Osteoblast (primary cell): ENCODE measurements around the gene CIB2. TPM values are rescaled to one million over a fixed set of nuclear protein-coding genes. Genes with fewer than 3 reads are reported as not detected.

Experiments
- DNase-seq: peaks from one replicate; pipeline ENCODE4 v3.0.0; 2011; ENCODE audit warnings: low spot score, mixed read lengths; ENCODE audit not compliant: insufficient read length; ENCODE audit errors: missing footprints
- H2AFZ ChIP-seq: 2 replicates; pipeline ENCODE4 v1.6.0; 2011; ENCODE audit warnings: mild to moderate bottlenecking, low read length
- H3K27ac ChIP-seq: 2 replicates; pipeline ENCODE4 v1.5.1; 2011; ENCODE audit warnings: mild to moderate bottlenecking, low read depth, low read length, moderate library complexity
- H3K27me3 ChIP-seq: 2 replicates; pipeline ENCODE4 v1.6.0; 2012; ENCODE audit warnings: mild to moderate bottlenecking, control low read depth, inconsistent platforms, low read length, moderate library complexity; ENCODE audit not compliant: insufficient read depth
- H3K36me3 ChIP-seq: 2 replicates; pipeline ENCODE4 v1.5.1; 2011; ENCODE audit warnings: mild to moderate bottlenecking, low read length, control low read depth, moderate library complexity; ENCODE audit not compliant: insufficient read depth
- H3K4me1 ChIP-seq: 2 replicates; pipeline ENCODE4 v1.5.1; 2011; ENCODE audit warnings: mild to moderate bottlenecking, low read length, control low read depth, moderate library complexity; ENCODE audit not compliant: insufficient read depth
- H3K4me2 ChIP-seq: 2 replicates; pipeline ENCODE4 v1.6.0; 2011; ENCODE audit warnings: mild to moderate bottlenecking, low read length; ENCODE audit not compliant: insufficient read depth
- H3K4me3 ChIP-seq: fragments of 200-600 bp; sonication (generic); 3 replicates; pipeline ENCODE4 v1.5.1; 2012; ENCODE audit warnings: mild to moderate bottlenecking, low read length, inconsistent platforms; ENCODE audit not compliant: insufficient read depth
- H3K79me2 ChIP-seq: 2 replicates; pipeline ENCODE4 v1.6.0; 2012; ENCODE audit warnings: mild to moderate bottlenecking, low read length, control low read depth, inconsistent platforms; ENCODE audit not compliant: insufficient read depth
- H3K9me3 ChIP-seq: 2 replicates; pipeline ENCODE4 v1.5.1; 2011; ENCODE audit warnings: low read depth, low read length, control low read depth
- H4K20me1 ChIP-seq: 2 replicates; pipeline ENCODE4 v1.6.0; 2012; ENCODE audit warnings: mild to moderate bottlenecking, low read length, control low read depth; ENCODE audit not compliant: insufficient read depth
- total RNA-seq: library from RNA; depleted of rRNA; stranded (reverse); fragments of >200 nt; gene quantifications from 2 replicates; pipeline ENCODE4 v1.2.3, GENCODE V29; 2012
- TF ChIP-seq, protein P1 (sequence below): IDR thresholded peaks from 2 replicates; pipeline ENCODE4 v1.5.1; 2011; ENCODE audit warnings: mild to moderate bottlenecking, low read depth, low read length, moderate library complexity; ENCODE audit errors: extremely low read depth

CIB2 gene
- total RNA-seq, 1 donor: 2.2 TPM

DNA sequence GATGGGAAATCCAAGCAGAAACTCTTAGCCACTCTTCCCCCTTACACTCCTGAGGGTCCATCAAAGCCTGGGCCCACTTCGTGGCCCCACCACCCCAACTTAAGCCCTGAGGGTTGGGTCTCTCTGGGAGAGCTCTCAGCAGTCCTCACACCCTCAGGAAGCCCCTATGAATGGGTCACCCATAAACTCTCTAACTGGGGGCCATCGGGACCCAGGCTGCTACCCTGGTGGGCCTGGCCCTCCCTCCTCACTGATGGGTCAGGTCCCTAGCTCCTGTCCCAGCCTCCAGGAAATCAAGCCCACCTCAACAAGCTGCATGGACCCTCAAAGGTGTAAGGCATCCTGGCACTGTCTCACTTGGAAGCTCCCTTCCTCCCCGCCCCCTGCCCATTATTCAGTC lies 19.5 kb downstream of the CIB2 start:
- Histone ChIP-seq H2AFZ (no peak overlapping the region), H3K27ac (no peak overlapping the region), H3K4me2 (no peak overlapping the region), H3K4me3 (no peak overlapping the region), H3K36me3 (no peaks in the 10 kb centered on the region), H3K27me3 (no peaks in the 10 kb centered on the region), H3K9me3 (no peaks in the 10 kb centered on the region), H4K20me1 (no peaks in the 10 kb centered on the region), H3K79me2 (no peaks in the 10 kb centered on the region), H3K4me1 (no peaks in the 10 kb centered on the region)
- DNase-seq: no peak
- TF ChIP-seq, protein P1, sequence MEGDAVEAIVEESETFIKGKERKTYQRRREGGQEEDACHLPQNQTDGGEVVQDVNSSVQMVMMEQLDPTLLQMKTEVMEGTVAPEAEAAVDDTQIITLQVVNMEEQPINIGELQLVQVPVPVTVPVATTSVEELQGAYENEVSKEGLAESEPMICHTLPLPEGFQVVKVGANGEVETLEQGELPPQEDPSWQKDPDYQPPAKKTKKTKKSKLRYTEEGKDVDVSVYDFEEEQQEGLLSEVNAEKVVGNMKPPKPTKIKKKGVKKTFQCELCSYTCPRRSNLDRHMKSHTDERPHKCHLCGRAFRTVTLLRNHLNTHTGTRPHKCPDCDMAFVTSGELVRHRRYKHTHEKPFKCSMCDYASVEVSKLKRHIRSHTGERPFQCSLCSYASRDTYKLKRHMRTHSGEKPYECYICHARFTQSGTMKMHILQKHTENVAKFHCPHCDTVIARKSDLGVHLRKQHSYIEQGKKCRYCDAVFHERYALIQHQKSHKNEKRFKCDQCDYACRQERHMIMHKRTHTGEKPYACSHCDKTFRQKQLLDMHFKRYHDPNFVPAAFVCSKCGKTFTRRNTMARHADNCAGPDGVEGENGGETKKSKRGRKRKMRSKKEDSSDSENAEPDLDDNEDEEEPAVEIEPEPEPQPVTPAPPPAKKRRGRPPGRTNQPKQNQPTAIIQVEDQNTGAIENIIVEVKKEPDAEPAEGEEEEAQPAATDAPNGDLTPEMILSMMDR: no peak

DNA sequence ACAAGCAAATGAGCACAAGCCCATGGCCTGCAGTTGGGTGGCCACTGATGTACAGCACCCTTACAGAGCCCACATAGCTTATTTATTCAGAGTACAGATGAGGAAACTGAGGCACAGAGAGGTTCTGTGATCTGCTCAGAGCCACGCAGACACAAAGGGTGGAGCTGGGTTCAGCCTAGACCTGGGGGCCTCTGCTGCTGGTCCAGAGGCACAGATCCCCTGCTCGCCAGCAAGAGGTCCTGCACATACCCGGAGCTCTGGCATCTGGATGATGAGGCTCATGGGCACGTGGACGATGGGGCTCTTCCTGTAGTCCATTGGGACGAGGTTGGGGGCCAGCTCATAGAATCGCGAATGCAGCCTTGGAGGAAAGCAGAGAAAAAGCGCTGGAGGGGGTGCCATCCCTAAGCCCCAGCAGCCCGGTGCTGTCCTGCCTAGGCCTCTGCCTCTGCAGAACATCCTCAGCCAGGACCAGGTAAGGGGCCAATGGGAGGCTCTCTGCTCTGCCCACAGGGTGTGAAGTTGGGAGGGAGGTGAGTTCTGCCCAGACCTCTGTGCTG lies 20.2 kb downstream of the CIB2 start:
- DNase-seq: no peak
- Histone ChIP-seq H3K36me3 (no peaks in the 10 kb centered on the region), H3K9me3 (no peaks in the 10 kb centered on the region), H3K79me2 (no peaks in the 10 kb centered on the region), H3K4me2 (no peak overlapping the region), H3K27ac (no peak overlapping the region), H3K27me3 (no peaks in the 10 kb centered on the region), H3K4me1 (peaks cover 2% of the 10 kb centered on the region), H2AFZ (no peak overlapping the region), H3K4me3 (no peak overlapping the region), H4K20me1 (no peaks in the 10 kb centered on the region)
- TF ChIP-seq, protein P1: no peak

DNA sequence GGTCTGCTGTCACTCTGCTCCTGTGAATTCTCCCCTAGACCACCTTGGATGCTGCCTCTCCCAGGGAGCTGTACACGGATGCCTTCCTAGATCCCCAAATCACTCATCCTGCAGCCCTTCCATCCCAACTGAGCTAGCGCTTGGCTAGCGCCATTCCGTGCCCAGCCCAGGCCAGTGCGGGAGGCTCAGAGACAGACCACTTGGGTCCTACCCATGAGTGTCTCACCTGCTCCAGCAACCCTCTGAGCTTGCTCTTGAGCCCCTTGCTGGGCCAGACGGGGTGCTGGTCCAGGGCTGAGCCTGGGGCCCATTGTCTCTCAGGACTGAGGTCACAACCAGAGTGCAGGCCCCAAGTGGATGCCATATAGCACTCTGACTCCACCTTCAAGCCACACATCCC lies 21.1 kb downstream of the CIB2 start:
- no peaks in the 10 kb centered on the region for H3K9me3 ChIP-seq
- TF ChIP-seq, protein P1: no peak
- no peaks in the 10 kb centered on the region for H3K36me3 ChIP-seq
- H3K27ac ChIP-seq: no peak overlapping the region
- no peaks in the 10 kb centered on the region for H3K27me3 ChIP-seq
- no peaks in the 10 kb centered on the region for H4K20me1 ChIP-seq
- no peak overlapping the region for H2AFZ ChIP-seq
- DNase-seq: no peak
- H3K4me2 ChIP-seq: no peak overlapping the region
- peaks cover 5% of the 10 kb centered on the region for H3K4me1 ChIP-seq
- H3K4me3 ChIP-seq: no peak overlapping the region
- no peaks in the 10 kb centered on the region for H3K79me2 ChIP-seq

DNA sequence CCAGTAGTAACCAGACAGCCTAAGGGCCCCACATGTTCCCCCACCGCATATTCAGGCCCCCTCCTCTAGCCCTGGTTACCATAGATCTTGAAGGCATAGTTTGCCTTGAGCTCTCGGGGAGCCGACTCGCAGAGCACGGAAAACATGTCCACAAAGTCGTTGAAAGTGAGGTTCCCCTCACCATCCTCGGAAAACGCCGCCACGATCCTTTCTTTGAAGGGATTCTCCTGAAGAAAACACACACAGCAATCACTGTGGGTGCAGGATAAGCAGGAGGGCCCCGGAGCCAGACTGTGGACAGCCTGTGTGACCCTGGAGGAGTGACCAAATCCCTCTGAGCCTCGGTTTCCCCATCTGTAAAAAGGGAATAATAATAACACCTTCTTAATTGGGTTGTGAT lies 22.1 kb downstream of the CIB2 start:
- no peak for DNase-seq
- Histone ChIP-seq H3K4me3 (no peak overlapping the region), H3K4me1 (peaks cover 5% of the 10 kb centered on the region), H3K4me2 (no peak overlapping the region), H4K20me1 (no peaks in the 10 kb centered on the region), H3K36me3 (no peaks in the 10 kb centered on the region), H2AFZ (no peak overlapping the region), H3K27ac (no peak overlapping the region), H3K27me3 (no peaks in the 10 kb centered on the region), H3K9me3 (no peaks in the 10 kb centered on the region), H3K79me2 (no peaks in the 10 kb centered on the region)
- TF ChIP-seq, protein P1: no peak
